ENCODE measurements around the gene CCDC12.
"Not testable (repeated sequence)": the region's sequence is repeated elsewhere in the genome, so short reads cannot be mapped to it uniquely, and the experiment has no call there.

The CCDC12 gene

GRCh38 chr3:46926871-46927717, 49.5 kb downstream of the CCDC12 start:
- DNase-seq (ENCODE audit: insufficient read length, low spot score) = no peak

DNA sequence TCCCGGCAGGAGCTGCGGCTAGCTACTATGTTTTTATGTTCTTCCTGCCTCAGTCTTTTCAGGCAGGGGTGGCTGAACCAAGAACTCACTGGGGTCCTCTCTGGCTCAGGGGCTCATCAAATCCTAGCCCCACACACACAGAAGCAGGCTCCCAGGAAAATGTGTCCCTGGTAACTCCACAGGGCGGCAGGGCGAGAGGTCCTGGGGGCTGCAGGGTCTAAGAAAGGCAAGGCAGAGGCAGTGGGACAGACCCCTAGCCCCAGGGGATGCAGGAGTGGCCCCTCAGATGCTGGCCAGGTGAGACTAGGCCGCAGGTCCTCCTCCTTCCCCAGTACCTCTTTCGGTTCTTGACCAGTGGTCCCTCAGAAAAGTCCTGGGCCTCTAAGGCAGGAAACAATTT, 50.1 kb downstream of the CCDC12 start:
- no peak for DNase-seq (ENCODE audit: insufficient read length, low spot score)
- FAIRE-seq = no peak

More at GRCh38 chr3:46926871-46927717, 49.5 kb downstream of the CCDC12 start:
- FAIRE-seq = no peak

- FAIRE-seq (no peak), DNase-seq (ENCODE audit: insufficient read length, low spot score) (no peak)
These were observed 50.5 kb downstream of the CCDC12 start for GRCh38 chr3:46926039-46926438.

DNA sequence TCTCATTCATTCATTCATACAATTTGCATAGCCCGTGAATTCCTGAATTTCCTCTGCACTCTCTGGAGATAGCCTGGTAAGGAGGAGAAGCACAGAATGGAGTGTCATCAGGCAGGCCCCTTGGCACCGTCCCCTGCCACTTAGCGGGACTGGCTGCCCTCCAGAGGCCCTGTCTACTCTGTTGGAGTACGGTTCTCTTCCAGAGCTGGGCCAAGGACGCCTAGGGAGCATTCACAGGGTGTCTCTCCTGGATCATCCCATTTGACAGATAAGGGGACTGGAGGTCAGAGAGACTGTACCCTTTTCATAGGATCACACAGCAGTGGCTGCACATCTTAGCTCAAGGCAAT, 51.0 kb downstream of the CCDC12 start:
- FAIRE-seq (no peak), DNase-seq (ENCODE audit: insufficient read length, low spot score) (no peak)

GRCh38 chr3:46924921-46925584, 51.5 kb downstream of the CCDC12 start:
- FAIRE-seq (no peak), DNase-seq (ENCODE audit: insufficient read length, low spot score) (no peak)

GRCh38 chr3:46923559-46924350, 52.8 kb downstream of the CCDC12 start:
- DNase-seq (ENCODE audit: insufficient read length, low spot score) (no peak), FAIRE-seq (no peak)

- FAIRE-seq (no peak), DNase-seq (ENCODE audit: insufficient read length, low spot score) (no peak)
These were observed 53.5 kb downstream of the CCDC12 start for GRCh38 chr3:46922871-46923558.

DNA sequence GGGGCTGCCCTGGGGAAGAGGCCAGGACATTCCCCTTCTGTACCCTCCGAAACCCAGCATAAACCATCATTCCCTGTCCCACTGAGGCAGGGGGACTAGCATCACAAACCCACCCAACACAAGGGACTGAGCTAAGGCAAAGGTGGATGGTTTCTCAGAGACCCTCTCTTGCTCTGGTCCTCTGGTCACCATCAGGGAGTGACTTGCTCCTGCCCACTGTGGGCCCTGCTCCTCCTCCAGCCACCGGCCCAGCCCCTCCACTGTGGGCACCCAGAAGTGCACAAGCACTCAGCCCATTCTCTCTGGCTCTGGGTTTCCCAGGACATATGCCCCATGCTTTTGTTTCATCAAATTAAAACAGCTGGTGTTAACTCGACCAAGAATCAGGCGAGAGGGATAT, 54.1 kb downstream of the CCDC12 start:
- no peak for FAIRE-seq
- no peak for DNase-seq (ENCODE audit: insufficient read length, low spot score)

GRCh38 chr3:46921871-46922271, 54.7 kb downstream of the CCDC12 start:
- DNase-seq (ENCODE audit: insufficient read length, low spot score) (no peak), FAIRE-seq (no peak)

DNA sequence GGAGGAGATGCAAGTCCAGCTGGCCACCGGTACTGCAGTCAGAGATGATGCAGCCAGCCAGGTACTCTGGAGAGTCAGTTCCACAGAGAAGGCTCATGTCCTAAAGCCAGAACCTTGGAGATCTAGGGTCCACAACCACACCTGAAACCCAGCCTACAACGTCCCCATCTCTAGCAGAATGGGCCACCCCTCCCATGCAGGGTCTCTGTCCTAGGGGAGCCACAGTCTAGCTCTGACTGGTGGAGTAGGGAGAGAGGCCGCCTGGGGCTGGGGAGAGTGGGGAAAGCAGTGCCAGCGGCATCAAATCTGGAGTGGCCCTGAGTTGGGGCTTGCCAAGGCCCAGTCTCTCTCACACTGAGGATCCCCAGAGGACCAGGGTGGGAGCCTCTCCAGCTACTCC, 55.5 kb downstream of the CCDC12 start:
- DNase-seq (ENCODE audit: insufficient read length, low spot score) = no peak
- FAIRE-seq = no peak

DNA sequence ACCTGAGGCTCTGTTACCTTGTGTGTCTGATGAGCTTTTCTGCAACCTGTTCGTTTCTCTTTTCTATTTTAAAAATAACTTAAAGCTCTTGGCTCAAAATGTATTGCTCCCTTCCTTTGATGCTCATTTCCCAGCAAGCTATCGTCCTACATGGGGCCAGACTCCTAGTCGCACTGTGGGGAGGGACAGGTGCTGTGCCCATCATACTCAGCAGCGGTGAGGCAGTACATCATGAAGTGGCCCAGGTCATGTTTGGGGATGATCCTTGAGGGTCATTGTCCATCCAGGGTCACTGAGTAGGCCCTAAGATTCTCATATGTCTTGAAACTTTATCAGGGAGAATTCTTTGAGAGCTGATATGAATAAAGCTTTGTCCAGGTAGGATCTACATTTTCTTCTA, 57.9 kb downstream of the CCDC12 start:
- no peak for FAIRE-seq
- no peak for DNase-seq (ENCODE audit: insufficient read length, low spot score)

DNA sequence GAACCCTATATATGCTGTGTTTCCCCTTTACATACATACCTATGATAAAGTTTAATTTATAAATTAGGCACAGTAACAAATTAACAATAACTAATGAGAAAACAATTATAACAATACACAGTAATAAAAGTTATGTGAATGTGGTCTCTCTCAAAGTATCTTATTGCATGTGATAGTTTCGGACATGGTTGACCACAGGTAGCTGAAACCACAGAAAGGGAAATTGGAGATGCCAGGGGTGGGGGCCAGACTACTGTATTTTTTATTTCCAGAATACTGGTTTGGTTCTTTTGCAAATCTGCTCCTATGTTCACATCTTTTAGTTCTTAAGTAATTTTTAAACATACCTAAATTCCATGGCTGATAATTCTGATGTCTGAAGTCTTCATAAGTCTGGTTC, 58.3 kb downstream of the CCDC12 start:
- no peak for DNase-seq (ENCODE audit: insufficient read length, low spot score)
- FAIRE-seq = no peak

DNA sequence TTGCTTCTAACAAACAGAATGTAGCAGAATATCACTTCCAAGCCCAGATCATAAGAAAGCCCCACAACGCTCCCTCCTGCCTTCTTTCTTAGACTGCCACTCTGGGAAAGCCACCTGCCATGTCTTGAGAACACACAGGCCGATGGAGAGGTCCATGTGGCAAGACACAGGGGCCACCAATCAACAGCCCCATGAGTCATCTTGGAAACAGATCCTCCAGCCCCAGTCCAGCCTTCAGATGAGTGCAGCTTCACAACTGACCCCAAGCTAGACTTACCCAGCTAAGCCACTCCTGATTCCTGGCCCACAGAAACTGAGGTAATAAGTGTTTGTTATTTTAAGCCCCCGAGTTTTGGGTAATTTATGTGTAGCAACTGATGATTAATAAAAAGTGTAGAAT, 59.3 kb downstream of the CCDC12 start:
- FAIRE-seq (no peak), DNase-seq (ENCODE audit: insufficient read length, low spot score) (no peak)

GRCh38 chr3:46916799-46917198, 59.7 kb downstream of the CCDC12 start:
- no peak for DNase-seq (ENCODE audit: insufficient read length, low spot score)
- FAIRE-seq = no peak

- FAIRE-seq (no peak), DNase-seq (ENCODE audit: insufficient read length, low spot score) (no peak)
These were observed 60.3 kb downstream of the CCDC12 start for GRCh38 chr3:46916278-46916677.

GRCh38 chr3:46915297-46915822, 61.2 kb downstream of the CCDC12 start:
- DNase-seq (ENCODE audit: insufficient read length, low spot score) (no peak), FAIRE-seq (no peak)

- no peak for FAIRE-seq
- no peak for DNase-seq (ENCODE audit: insufficient read length, low spot score)
These were observed 61.7 kb downstream of the CCDC12 start for GRCh38 chr3:46914849-46915248.

- no peak for FAIRE-seq
- DNase-seq (ENCODE audit: insufficient read length, low spot score) = peak; percentile 59
These were observed 62.9 kb downstream of the CCDC12 start for GRCh38 chr3:46913644-46914043.

- FAIRE-seq (no peak), DNase-seq (ENCODE audit: insufficient read length, low spot score) (no peak)
These were observed 63.6 kb downstream of the CCDC12 start for GRCh38 chr3:46912986-46913385.

DNA sequence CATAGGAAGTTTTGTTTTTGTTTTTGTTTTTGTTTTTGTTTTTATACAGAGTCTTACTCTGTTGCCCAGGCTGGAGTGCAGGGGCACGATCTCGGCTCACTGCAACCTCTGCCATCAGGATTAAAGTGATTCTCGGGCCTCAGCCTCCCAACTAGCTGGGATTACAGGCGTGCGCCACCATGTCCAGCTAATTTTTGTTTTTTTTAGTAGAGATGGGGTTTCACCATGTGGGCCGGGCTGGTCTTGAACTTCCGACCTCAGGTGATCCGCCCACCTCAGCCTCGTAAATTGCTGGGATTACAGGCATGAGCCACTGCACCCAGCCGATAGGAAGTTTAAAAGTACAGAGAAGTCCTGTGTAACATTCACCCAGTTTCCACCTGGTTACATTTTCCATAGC, 65.6 kb downstream of the CCDC12 start:
- DNase-seq (ENCODE audit: insufficient read length, low spot score); FAIRE-seq: not testable (repeated sequence)
